Femur (tissue), 1 donor: ENCODE data around the gene EYA3.

Experiments
- DNase-seq: peaks from one replicate; pipeline ENCODE4 v3.0.0-alpha.2; 2017

EYA3 gene

DNA sequence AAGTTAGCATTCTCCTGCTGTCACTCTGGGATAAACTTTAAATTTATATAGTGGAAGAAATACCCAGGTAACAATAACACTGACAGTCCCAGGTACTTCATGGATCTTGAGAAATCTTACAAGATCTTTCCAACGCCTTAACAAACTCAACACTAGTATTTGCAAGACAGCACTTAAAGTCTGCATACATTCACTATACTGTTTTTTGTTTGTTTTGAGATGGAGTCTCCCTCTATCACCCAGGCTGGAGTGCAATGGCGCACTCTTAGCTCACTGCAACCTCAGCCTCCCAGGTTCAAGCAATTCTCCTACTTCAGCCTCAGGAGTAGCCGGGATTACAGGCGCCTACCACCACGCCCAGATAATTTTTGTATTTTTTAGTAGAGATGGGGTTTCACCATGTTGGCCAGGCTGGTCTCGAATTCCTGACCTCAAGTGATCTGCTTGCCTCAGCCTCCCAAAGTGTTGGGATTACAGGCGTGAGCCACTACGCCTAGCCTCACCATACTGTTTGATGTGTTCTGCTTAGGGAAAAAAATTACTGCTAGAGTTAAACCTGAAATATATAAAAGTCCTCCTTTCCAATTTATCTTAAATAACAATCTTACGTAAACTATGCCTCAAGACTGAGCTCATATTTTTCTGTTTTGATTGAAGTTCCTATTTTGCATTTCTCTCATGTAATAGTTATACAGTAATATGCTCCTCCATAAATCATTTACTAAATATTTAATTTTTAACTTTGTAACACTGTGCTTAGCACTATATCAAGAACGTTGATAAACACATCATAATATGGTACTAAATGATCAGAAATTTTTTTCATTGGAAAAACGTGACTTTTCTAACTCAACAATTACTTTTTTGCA, 17.5 kb downstream of the EYA3 start:
- no peak for DNase-seq

DNA sequence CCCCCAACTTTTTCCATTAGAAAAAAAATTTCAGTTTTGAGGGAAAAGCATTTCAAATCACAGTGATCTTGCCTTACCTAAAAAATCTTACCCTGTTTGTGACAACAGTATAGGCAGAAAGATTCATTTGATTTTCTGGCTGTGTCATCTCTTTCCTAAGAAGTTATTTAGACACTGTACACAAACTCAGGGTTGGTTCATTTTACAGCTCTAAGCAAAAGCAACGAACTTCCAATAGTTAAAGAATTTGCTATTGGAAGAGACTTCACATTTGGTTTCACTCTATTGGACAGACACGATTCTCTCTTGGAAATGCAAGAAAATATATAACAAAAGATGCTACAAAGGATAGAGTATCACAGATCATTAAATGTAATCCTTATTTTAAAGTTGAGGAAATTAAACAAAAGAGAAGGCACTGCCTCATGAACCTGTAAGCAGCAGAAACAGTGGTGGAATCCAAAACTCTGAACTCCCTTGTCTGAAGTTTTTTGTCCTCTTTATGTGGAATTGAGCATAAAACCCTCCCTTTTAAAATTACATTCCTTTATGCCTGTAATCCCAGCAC, 20.8 kb downstream of the EYA3 start:
- no peak for DNase-seq

DNA sequence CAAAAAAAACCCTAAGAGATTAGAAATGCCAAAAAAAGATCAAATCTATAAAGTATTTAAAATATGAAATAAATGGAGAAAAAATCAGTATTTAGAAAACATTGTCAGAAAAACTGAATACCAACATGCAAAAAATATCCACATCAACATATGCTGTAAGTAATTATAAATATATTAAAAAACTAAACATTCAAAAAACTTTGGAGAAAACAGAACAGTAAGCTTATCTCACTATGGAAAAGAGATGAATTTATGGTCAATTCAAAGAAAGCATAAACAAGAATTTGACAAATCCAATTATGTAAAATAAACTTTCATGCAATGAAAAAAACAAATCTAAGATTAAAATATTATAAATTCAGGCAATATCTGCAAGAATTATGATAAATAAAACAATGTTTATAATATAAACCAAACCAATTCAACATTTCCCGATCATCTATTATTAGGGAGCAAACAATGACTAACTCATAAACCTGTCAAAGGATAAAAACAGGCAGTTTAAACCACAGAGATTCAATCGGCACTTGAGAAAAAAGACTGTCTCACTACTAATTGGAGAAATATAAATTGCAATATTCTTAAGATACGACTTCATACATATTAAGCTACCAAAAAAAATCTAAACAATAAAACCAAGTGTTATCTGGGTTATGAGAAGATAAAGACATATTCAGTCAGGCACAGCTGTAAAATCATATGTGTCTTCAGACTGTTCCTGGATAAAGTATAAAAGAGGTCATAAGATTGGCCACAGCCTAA, 21.8 kb downstream of the EYA3 start:
- no peak for DNase-seq

DNA sequence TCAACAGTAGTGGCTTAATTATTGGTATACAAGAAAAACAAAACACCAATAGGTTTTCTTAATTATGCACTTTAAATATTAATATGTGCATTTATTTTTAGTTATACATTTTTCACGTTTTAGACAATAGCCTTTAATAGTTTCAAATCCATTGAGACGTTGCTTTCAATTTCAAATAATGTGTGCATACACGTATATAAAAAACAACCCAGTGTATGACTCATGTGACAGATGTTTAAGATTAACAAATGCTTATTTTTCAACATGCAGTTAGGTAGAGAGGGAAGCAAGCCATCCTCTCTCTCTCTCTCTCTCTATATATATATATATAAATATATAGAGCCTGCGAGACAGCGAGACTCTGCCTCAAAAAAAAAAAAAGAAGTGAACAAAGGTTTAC, 24.3 kb downstream of the EYA3 start:
- no peak for DNase-seq

DNA sequence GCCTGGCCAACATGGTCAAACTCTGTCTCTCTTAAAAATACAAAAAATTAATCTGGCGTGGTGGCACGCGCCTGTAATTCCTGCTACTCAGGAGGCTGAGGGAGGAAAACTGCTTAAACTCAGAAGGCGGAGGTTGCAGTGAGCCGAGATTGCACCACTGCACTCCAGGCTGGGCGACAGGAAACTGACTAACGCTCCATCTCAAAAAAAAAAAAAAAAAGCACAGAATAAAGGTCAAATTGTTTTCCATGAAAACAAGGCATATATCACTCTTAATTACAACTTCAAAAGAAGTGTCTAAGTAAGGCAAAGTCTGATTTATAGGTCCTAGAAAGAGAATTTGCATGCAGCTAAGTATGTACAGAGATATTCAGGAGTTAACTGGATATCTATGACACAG, 25.6 kb downstream of the EYA3 start:
- DNase-seq, result no peak

DNA sequence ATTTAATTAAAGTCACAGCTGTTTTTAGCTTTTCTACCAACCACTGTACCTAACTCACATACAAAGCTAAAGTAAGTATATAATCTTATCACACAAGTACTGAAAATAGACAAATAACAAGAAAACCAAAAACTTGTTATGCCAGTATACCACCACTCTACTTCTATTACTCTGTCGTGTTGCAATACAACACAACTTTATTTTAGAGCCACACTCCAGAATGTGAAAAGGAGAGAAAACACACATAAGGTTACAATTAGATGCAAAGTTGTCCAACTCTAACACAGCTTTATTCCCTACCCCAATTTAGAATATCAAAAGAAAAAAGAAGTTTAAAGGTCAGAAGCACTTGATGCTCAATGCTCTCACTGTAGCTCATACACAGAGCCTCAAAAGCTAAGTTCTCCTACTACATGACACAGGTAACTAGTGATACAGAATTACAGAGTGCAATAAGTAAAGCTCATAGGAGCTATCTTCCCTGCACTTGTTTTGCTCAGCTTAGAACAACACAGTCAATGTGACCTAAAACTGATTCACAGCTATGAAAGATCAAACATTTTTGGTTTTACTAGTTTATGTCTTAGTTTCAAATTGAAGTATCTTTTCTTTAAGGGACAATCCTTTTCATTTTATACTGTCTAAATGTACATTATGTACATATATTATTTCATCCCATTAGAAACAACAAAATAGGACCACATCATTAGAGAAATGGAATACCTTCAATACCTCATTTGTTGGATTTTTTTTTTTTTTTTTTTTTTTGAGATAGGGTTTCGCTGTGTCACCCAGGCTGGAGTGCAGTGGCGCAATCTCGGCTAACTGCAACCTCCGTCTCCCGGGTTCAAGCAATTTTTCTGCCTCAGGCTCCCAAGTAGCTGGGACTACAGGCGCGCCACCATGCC, 29.2 kb downstream of the EYA3 start:
- DNase-seq, result no peak

DNA sequence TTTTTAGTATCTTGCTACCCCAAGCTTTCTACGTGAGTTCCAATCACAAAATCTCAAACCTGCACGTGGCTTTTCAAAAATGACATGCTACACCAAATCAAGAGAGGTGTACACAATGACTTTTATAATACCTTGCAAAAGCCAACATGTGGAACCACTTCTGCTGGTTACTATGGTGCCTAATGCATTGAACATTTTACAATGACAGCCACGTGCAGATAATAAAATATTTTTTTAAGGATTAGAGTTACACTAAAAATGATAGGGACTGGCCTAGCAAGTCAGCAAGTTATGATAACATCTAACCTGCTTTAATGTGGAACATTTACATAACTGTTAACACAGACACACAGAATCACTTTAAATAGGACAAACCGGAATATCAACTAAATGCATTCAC, 30.2 kb downstream of the EYA3 start:
- DNase-seq, result no peak

DNA sequence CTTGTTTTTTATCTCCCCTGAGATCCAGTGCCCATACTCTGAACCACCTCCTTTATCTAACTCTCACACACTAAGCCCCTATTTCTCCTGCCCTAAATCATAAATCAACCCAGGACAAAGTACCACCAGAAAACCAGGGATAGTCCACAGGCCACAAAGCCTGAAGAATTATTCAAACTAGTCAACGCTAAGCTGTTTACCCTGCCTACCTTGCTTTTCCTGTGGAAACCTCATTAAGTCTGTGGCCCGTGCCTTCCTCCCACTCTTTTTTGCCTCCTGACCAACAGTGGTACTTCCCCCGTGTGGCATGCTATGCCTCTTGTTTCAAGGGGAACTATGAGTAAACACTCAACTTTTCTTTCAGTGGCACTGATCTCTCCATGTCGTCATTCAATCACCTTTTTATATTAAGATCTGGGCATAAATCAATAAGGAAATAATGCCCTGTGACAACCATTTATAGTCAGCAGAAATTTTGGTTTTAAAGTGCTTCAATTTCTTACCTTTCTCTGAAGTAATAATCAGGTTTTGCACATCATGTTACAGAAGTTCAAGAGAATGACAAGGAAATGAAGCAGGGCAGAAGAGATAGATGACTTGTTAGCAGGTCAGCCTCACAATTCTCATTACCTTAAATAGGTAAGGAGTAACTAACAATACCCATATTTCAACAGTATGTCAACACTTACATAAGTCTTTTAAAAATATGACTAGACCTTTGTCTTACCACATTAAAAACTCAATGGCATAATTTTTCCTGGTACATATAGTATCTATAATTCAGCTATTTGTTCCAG, 32.1 kb downstream of the EYA3 start:
- DNase-seq, result no peak

DNA sequence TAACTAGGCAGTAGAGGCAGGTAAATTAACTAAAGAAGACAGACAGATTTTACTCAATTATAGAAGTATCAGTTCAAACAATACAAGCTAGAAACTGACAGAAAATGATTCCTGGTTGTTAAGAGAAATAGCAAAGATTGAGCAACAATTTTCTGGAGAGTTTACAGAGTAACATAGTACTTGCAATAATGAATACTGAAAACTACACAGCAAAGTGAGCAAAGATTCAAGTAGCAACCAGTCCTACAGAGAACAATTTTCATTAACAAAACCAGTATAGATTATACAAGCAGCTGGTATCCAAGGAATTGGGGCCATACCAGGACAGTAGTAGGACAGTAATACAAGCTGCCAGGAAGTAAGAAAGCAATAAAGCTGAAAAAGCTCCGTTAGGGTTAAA, 37.6 kb downstream of the EYA3 start:
- DNase-seq, result no peak

DNA sequence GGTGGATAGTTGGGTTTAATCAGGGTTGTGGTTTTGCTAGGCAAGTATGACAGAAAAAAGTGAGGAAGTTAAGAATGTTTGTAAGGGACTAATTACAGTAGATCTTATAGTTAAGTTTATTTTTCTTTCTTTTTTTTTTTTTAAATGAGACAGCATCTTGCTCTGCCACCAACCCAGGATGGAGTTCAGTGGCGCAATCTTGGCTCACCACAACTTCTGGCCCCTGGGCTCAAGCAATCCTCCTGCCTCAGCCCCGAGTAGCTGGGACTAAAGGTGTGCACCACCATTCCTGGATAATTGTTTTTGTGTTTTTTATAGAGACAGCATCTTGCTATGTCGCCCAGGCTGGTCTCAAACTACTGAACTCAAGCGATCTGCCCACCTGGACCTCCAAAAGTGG, 41.7 kb downstream of the EYA3 start:
- DNase-seq, result no peak

DNA sequence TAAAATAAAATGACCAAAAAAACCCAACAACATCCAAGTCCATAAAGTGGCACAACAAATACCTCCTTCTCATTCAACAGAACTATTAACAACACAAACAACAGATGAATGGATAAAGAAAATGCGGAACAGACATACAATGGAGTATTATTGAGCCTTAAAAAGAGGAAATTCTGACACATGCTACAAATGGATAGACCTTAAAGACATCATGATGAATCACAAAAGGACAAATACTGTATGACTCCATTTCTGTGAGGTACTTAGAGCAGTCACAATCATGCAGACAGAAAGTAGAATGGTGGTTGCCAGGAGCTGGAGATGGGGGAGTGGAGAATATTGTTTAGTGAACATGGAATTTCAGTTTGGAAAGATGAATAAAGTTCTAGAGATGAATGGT, 42.6 kb downstream of the EYA3 start:
- no peak for DNase-seq

DNA sequence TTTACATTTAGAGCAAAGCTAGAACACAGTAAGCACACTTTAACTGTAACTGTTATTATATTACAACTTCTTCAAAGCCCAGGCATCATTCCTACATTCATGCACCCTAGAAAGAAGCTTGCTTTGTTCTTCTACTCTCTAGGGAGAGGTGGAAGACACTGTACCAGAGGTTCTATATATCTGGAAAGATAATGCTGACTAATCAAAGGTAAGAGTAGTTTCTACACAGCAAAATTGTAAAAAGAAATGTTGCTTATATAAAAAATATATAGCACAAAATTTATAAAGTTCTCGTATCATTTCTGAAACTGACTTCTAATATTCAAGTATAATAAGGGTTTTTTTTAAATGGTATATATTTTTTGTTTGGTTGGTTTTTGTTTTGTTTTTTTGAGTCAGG, 44.0 kb downstream of the EYA3 start:
- DNase-seq, result no peak

DNA sequence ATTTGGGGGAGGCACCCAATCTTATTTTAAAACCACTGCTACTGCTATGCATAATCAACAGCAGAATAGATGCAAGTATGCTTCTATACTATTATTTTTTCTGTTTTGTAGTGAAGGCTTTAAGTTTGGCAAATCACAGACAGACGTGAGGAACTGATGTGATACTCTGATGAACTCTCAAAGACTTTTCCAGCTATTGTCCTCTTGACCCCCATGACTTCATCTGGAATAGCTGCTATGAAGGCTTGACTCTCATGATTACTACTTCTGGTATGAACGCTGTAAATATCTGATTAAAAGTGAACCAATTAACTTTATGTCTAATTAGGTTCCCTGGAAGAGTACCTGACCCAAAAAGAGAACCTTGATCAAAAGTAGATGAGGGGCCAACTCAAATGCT, 49.1 kb downstream of the EYA3 start:
- no peak for DNase-seq

DNA sequence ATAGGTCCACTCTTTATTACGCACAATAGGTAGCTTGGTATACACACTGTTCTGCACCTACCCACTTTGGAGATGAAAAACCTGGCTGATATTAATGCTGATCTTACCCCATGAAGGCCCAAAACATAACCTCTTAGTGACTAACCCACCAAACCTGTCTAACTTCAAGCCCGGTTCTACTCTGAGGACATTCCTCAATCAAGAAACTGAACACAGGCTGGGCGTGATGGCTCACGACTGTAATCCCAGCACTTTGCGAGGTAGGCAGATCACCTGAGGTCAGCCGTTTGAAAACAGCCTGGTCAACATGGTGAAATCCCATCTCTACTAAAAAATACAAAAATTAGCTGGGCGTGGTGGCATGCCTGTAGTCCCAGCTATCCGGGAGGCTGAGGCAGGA, 50.5 kb downstream of the EYA3 start:
- no peak for DNase-seq

DNA sequence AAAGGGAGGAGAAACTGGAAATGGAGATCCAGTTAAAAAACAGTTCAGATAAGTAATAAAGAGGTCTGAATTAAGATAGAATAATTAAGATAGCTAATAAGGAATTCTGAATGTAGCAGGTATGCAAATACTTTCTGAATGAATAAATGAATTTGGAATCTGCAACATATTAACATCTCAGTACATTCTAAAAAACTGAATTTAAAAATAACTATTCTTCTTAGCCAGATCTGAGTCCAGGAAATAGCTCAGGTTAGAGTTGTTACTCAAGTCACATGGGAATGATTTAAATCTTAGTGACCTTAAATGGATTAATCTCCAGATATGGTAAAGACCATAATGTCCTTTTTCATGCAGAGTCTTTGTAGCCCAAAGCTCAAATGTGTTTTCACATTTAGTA, 51.2 kb downstream of the EYA3 start:
- DNase-seq, result no peak

DNA sequence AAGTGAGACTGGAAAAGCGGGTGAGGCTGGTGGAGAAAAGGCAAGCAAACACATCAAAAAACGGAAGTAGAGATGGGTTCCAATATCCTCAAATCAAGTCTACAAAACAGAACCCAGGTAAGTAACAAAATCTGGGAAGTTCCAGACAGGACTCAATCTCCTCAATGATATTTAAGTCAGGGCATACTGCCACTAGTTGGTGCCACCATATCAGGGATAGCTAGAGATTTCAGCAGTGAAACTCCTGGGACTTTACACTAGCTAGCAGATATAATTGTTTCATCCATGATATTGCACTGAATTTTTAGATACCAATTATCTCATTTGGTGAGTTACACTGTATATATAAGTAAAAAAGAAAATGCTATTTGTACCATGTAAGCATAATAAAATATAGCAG, 52.0 kb downstream of the EYA3 start:
- no peak for DNase-seq

DNA sequence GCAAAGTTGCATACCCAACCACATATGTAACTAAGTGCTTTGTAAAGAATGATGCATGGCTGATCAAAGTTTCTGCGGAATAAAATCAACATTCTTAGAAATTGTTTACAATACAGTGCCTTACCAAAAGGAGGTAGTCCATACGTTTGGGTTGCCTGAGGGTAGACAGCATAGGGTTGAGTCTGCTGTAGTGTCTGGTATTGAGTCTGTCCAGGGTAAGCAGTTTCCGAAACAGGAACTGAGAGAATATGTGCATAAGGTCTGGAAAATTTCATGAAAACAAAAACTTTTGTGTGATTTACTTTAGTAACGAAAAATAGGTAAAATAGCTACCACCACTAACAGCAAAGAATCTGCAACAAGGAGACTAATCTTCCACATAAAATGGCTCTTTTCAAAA, 53.0 kb downstream of the EYA3 start:
- no peak for DNase-seq

DNA sequence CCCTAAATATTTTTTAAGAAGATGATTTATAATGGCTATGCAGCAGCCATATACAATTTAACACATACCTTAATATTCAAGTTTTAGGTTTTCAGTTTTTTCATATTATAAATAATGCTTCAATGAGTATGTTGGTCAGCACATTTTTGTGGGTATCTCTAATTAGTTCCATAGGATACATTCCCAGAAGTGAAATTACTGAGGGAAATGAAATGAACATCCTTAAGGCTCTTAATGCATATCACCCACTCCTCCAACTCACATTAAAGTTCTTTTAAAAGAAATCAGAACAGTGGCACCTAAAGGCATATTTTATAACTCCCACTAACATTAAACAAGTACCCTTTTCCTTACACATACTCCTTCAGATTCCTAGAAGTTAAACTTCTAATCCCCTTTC, 56.1 kb downstream of the EYA3 start:
- no peak for DNase-seq

DNA sequence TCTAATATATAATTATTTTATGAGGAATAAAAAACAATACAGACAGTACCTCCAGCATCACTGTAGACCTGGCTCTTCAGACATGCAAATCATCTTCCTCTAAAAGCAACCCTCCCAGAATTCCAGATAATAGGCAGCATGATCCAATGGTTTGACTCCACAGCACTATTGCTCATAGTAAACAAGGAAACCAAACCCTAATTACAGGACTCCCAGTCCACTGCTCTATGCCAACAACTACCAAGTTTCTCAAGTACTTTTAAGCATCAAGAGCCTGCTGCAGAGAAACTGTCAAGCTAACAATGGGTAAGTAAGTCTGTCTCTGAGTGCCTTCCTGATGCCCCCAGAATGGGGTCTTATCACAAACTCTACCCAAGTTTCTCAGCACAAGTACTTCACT, 57.2 kb downstream of the EYA3 start:
- no peak for DNase-seq

DNA sequence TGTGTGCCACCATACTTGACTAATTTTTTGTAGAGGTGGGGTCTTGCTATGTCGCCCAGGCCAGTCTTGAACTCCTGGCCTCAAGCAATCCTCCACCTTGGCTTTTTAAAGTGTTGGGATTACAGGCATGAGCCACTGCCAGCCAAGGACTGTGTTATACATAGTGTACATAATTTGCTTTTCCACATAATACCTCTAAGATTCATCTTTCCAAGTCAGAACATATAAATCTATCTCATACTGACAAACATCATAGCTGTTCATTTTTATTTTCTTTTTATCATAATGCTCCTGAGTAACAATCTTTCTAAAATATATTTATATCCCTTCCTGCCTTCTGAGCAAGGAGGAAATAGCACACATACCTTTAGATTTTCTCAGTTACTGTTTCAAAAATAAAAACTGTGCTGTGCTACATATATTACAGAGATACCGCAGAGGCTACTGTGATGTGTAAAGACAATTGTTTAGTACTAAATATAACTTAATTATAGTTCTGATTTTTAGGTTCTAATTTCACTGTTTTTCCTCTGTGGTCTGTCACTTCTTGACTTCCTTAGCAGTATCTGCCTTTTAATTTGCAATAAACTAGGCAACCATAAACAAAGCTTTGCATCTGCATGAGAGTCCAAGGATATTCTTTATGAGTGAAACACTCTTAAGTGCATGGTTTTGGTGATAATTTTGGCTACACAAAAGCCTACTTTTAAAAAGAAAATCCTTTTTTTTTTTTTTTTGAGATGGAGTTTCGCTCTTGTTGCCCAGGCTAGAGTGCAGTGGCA, 59.3 kb downstream of the EYA3 start:
- DNase-seq, result no peak

DNA sequence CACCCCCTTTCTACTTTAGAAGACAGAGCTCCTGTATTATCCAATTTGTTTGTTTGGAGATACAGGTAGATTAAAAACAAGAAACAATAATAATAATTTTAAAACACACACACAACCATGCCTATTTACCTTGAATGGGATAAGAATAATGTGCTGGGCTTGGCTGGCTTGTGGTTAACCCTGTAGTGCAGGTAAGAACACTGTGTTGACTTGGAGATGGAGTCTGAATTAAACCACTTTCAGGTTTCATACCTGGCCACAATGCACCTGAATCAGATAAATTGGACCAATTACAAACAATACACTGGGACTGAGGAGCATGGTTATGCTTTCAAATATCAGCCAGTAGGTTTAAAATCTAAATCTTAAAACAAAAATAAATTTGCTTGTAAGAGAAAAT, 60.8 kb downstream of the EYA3 start:
- no peak for DNase-seq
